Ovary (tissue), 9 donors: ENCODE data around the gene LCP1. TPM values are rescaled to one million over a fixed set of nuclear protein-coding genes. Genes with fewer than 3 reads are reported as not detected.
A peak's percentile ranks its signal among the peaks of the same experiment; 100 is the strongest.
"Not testable (repeated sequence)": the region's sequence is repeated elsewhere in the genome, so short reads cannot be mapped to it uniquely, and the experiment has no call there.

Experiments used
- DNase-seq, 5 donors: peaks; one replicate each; pipeline ENCODE4 v3.0.0-alpha.2; 2019 to 2020
- H3K27ac ChIP-seq, 2 donors: fragments of 200-600 bp; one replicate each; pipeline versions ENCODE4 v1.5.1 to v1.8.0; 2019 to 2022
- H3K27me3 ChIP-seq: fragments of 200-600 bp; one replicate; pipeline ENCODE4 v1.8.0; 2022
- H3K36me3 ChIP-seq: fragments of 200-600 bp; sonication (generic); one replicate; pipeline ENCODE4 v1.5.1; 2019
- H3K4me1 ChIP-seq: one replicate; pipeline ENCODE4 v1.8.1; 2013; ENCODE audit warnings: mild to moderate bottlenecking, moderate library complexity; ENCODE audit not compliant: insufficient read depth
- H3K4me3 ChIP-seq: fragments of 200-600 bp; sonication (generic); one replicate; pipeline ENCODE4 v1.5.1; 2017
- H3K9me3 ChIP-seq, 2 donors: fragments of 200-600 bp in 1 of 2; sonication (generic) in 1 of 2; one replicate each; pipeline versions ENCODE4 v1.5.1 to v1.8.1; 2013 to 2019; ENCODE audit warnings: mild to moderate bottlenecking in 1 of 2, moderate library complexity in 1 of 2
- CTCF ChIP-seq, 3 donors: fragments of 450-650 bp in 2 of 3; fragments of 200-600 bp in 1 of 3; IDR thresholded peaks; one replicate each; pipeline versions ENCODE4 v1.5.1 to v1.8.0; 2016 to 2022; ENCODE audit warnings: antibody characterized with exemption in 3 of 3, mild to moderate bottlenecking in 1 of 3
- EP300 ChIP-seq: sonication (generic); formaldehyde crosslinking; IDR thresholded peaks from one replicate; pipeline ENCODE4 v1.6.1; 2017; ENCODE audit warnings: antibody characterized with exemption
- POLR2A ChIP-seq: fragments of 450-650 bp; IDR thresholded peaks from one replicate; pipeline ENCODE4 v1.6.1; 2017; ENCODE audit warnings: antibody characterized with exemption, mild to moderate bottlenecking, moderate library complexity
- WGBS, 3 donors: extraction: QIAGEN DNeasy Blood & Tissue Kit in 1 of 3; methylation state at CpG; one replicate each; pipeline versions ENCODE4 v1.1.5 to v1.1.7; 2013 to 2017; 5-methylcytosine and 5-hydroxymethylcytosine counted together
- intact Hi-C, 4 donors: fragments of 100-400 bp; cut with DNase I; formaldehyde crosslinking; loops; one replicate each; pipeline versions ENCODE4 v1.11.0 to v1.15.1; 2022 to 2023
- polyA plus RNA-seq, 2 donors: library from polyadenylated mRNA; stranded (reverse); fragments of 200-250 nt in 1 of 2; fragments of 350-450 nt in 1 of 2; fragmentation: Illumina TruSeq in 1 of 2; extraction: RNeasy Lipid Tissue Mini Kit (QIAGEN cat#74804) in 1 of 2; gene quantifications; one replicate each; pipeline ENCODE4 v1.2.3, GENCODE V29; 2013 to 2014
- total RNA-seq, 7 donors: library from RNA; depleted of rRNA in 2 of 7; stranded (reverse); fragments of >200 nt in 2 of 7; fragmentation: NEBNext Ultra II Directional in 3 of 7; extraction: Animal tissue kit (Norgen Biotek cat#: 25700) in 3 of 7; gene quantifications; one replicate each; pipeline versions ENCODE4 v1.1.0 to v1.2.4, GENCODE V29; 2016 to 2023
- donor health status: DM: no; HTN: no; CAD: no; lungs with moderate emphysema.
- donor health status: DM: no; HTN: no; CAD: no.
- donor health status: Bipolar disorder and iron deficiency.
- donor health status: DM: yes; HTN: yes; CAD: no.
- donor health status: DM: no; HTN: no; CAD: no.
- donor health status: DM: yes; HTN: yes; CAD: no.

The LCP1 gene
- total and polyA plus RNA-seq, 9 donors = 5.7 to 56.9 (median 13.8) TPM

- 4 to 5% (median 4%) methylated on average over 8 of the region's 8 CpGs for WGBS, 3 donors
- Histone ChIP-seq H3K4me1 (no peaks in the 10 kb centered on the region), H3K36me3 (no peaks in the 10 kb centered on the region), H3K27ac (no peak overlapping the region), H3K9me3 (no peaks in the 10 kb centered on the region), H3K4me3 (no peak overlapping the region), H3K27me3 (no peaks in the 10 kb centered on the region)
- intact Hi-C loops = no loop called here
- DNase-seq = peak in 1 of 5 donors; percentile 24
- no peak for TF ChIP-seq POLR2A
Measured at GRCh38 chr13:46168341-46168740, 13.6 kb downstream of the LCP1 start.

GRCh38 chr13:46166947-46167610 lies 14.9 kb downstream of the LCP1 start:
- H3K4me3 ChIP-seq = no peak overlapping the region
- TF ChIP-seq POLR2A = no peak
- no peak for TF ChIP-seq CTCF (IDR thresholded peaks at IDR 0.05)
- TF ChIP-seq EP300 = no peak
- intact Hi-C loops = no loop called here
- no peaks in the 10 kb centered on the region for H3K9me3 ChIP-seq
- no peaks in the 10 kb centered on the region for H3K4me1 ChIP-seq
- H3K27ac ChIP-seq = no peak overlapping the region
- 64 to 75% (median 67%) methylated on average over 3 of the region's 3 CpGs for WGBS, 3 donors
- no peaks in the 10 kb centered on the region for H3K36me3 ChIP-seq
- H3K27me3 ChIP-seq = no peaks in the 10 kb centered on the region
- no peak for DNase-seq

- Histone ChIP-seq H3K4me1 (no peaks in the 10 kb centered on the region), H3K9me3 (no peaks in the 10 kb centered on the region), H3K4me3 (no peak overlapping the region), H3K27ac (no peak overlapping the region), H3K27me3 (no peaks in the 10 kb centered on the region), H3K36me3 (no peaks in the 10 kb centered on the region)
- intact Hi-C loops = no loop called here
- TF ChIP-seq POLR2A (no peak), CTCF (IDR thresholded peaks at IDR 0.05) (no peak)
- DNase-seq = no peak
- 81 to 91% (median 86%) methylated on average over 1 of the region's 1 CpG for WGBS, 3 donors
Measured at GRCh38 chr13:46166224-46166584, 15.8 kb downstream of the LCP1 start.

GRCh38 chr13:46165485-46166223 lies 16.3 kb downstream of the LCP1 start:
- Histone ChIP-seq H3K27ac (no peak overlapping the region), H3K36me3 (no peaks in the 10 kb centered on the region), H3K9me3 (no peaks in the 10 kb centered on the region), H3K4me1 (no peaks in the 10 kb centered on the region), H3K4me3 (no peak overlapping the region), H3K27me3 (no peaks in the 10 kb centered on the region)
- intact Hi-C loops = no loop called here
- WGBS, 3 donors = 43 to 53% (median 50%) methylated on average over 5 of the region's 5 CpGs
- no peak for DNase-seq
- TF ChIP-seq POLR2A = no peak
- no peak for TF ChIP-seq CTCF (IDR thresholded peaks at IDR 0.05)
- no peak for TF ChIP-seq EP300

GRCh38 chr13:46164661-46165060 lies 17.3 kb downstream of the LCP1 start:
- Histone ChIP-seq H3K9me3 (no peaks in the 10 kb centered on the region), H3K27ac (no peak overlapping the region), H3K4me1 (no peaks in the 10 kb centered on the region), H3K27me3 (no peaks in the 10 kb centered on the region), H3K36me3 (no peaks in the 10 kb centered on the region), H3K4me3 (no peak overlapping the region)
- no peak for TF ChIP-seq POLR2A
- no peak for TF ChIP-seq CTCF (IDR thresholded peaks at IDR 0.05)
- TF ChIP-seq EP300 = no peak
- intact Hi-C loops = no loop called here
- DNase-seq = no peak

- 94 to 98% (median 96%) methylated on average over 34 to 36 of the region's 36 CpGs for WGBS, 3 donors
- H3K4me1 ChIP-seq, intact Hi-C loops, H3K27me3 ChIP-seq, H3K27ac ChIP-seq, H3K36me3 ChIP-seq, H3K4me3 ChIP-seq, H3K9me3 ChIP-seq, DNase-seq: not testable (repeated sequence)
Measured at GRCh38 chr13:46162741-46163140, 19.2 kb downstream of the LCP1 start.
